ENCODE measurements around the gene STOX2.

DNA sequence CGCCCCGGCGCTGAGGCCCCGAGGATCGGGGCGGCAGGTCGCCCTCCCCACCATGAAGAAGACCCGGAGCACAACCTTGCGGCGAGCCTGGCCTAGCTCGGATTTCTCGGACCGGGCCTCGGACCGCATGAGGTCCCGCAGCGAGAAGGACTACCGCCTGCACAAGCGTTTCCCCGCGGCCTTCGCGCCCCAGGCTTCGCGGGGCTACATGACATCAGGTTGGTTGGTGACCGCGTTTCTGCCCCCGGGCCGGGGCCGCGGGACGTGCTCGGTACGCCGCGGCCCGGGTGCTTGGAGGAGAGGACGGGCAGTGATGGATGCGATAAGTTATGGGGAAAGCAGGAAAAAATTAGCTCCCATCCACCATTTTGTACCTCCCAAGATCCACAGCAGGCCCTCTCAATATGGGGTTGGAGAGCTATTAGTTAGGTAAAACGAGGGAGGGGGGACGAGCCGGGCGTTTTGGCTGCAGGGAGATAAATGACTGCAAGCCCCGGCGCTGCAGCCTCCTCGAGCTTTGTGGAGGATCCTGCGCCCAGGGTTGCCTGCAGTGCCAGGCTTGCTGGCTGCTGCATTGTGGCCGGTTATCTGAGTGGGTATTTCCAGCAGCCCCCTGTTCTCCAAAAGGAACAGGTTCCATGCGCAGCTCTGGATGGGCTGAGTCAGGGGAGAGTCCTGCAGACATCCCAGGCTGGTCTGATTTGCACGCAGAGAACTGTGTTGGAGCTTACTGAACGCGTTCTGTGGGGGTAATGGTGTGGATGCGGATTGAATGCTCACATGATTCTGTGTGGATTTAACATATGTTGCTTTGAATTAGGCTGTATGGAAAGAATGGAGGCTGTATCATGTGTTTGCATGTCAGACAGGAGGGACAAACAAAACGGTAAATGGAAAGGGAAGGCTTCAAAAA, 1.9 kb downstream of the STOX2 start:
- no peak for TF ChIP-seq POLR2A (IDR thresholded peaks at IDR 0.05)
- TF ChIP-seq, protein P1, sequence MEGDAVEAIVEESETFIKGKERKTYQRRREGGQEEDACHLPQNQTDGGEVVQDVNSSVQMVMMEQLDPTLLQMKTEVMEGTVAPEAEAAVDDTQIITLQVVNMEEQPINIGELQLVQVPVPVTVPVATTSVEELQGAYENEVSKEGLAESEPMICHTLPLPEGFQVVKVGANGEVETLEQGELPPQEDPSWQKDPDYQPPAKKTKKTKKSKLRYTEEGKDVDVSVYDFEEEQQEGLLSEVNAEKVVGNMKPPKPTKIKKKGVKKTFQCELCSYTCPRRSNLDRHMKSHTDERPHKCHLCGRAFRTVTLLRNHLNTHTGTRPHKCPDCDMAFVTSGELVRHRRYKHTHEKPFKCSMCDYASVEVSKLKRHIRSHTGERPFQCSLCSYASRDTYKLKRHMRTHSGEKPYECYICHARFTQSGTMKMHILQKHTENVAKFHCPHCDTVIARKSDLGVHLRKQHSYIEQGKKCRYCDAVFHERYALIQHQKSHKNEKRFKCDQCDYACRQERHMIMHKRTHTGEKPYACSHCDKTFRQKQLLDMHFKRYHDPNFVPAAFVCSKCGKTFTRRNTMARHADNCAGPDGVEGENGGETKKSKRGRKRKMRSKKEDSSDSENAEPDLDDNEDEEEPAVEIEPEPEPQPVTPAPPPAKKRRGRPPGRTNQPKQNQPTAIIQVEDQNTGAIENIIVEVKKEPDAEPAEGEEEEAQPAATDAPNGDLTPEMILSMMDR (IDR thresholded peaks at IDR 0.05): no peak

Data from Peyer's patch (tissue), 4 donors.